Stimulated activated CD4-positive, alpha-beta T cell treated with anti-CD3 and anti-CD28 coated beads, Interleukin-15, amount 100 ng/mL, for 24 hours (primary cell): ENCODE measurements around the gene MYH14.

Source experiments
- DNase-seq: peaks from one replicate; pipeline ENCODE4 v3.0.0-alpha.2; 2020

The MYH14 gene

DNA sequence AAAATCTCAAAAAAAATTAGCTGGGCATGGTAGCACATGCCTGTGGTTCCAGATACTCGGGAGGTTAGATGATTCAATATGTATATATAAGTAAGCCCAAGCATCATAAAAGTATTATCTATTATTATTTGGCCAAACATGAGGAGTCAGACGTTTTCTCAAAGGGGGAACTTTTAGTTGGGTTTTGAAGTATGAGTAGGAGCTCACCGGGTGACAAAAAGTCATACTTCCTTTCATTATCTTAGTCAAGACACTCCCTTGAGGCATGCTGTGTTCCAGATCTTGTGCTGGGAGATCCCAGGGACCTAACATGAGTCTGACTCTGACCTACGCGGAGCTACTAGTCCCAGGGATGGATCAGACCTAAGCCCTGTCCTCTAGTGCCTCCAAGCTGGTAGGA is 8.2 kb upstream of the MYH14 start:
- no peak for DNase-seq

DNA sequence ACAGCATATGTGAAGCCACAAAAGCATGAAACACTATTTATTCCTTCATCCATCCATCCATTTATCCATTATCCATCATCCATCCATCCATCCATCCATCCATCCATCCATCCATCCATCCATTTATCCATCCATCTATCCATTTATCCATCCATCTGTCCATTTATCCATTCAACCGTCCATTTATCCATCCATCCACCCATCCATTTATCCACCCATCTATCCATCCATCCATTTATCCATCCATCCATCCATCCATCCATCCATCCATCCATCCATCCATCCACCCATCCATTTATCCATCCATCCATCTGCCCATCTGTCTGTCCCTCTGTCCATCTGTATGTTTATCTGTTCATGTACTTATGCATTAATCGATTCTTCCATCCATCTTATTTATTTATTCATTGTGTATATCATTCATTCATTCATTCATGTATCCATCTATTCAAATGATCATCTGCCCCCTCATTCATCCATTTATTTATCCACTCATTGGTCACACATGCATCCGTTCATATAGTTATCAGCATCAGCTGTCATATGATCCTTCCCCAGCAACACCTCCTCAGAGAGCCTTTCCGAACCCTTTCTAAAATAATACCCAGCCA is 7.0 kb upstream of the MYH14 start:
- no peak for DNase-seq

DNA sequence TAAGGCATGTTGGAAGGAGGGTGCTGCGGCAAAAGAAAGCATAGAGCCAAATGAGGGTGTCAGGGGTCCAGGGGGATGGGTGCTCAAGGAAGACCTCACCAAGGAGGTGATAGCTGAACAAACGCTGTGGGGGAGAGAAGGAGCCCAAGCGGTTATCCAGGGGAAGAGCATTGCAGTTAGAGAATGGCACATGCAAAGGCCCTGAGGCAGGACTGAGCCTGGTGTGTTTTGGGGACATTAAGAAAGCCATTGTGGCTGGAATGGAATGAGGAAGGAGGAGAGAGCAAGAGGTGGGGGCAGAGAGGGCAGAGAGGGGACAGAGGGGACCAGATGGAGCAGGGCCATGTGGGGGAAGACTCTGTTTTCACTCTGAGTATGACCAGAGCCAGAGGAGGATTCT is 6.1 kb upstream of the MYH14 start:
- no peak for DNase-seq

DNA sequence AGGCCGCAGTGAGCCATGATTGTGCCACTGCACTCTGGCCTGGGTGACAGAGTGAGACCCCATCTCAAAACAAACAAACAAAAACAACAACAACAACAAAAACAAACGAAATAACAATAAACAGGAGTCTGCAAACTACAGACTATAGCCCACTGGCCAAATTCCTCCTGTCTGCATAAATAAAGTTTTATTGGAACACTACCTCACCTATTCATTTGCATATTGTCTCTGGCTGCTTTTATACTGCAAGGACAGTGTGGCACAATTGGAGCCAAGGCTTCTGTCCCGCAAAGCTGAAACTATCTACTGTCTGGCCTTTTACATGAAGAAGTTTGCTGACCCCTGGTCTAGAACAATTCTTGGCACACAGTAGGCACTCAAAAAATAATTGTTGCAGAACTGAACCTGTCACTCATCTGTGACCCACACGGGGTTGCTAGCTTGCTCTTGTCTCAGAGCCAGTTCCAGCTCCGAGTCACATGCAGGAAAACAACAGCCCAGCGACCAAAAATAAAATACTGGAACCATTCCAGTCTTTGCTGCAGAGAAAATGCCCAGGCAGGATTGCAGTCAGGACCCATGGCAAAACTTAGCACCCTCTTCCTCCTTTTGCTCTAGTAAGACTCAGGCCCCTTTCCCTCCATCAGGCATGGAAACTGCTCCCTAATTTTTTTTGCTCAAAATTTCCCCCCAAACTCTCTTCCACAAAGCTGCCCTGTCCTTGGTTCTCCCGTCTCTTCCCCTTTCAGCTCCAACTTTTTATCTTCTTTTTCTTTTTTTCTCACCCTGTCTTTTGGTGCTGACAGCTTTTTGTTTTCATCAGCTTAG is 4.8 kb upstream of the MYH14 start:
- no peak for DNase-seq

DNA sequence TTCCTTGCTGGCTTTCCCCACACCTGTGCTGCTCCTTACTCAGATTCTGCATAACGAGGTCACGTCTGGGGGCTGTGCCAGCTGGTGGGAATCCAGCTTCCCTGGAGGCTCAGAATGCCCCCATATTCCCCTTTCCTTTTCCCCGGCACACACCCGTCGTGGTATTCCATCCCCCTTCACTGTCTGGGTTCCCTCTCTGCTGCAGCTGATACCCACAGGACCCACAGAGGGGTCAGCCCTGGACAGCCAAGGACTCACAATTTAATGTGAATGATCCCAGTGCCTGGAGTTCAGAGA is 4.2 kb upstream of the MYH14 start:
- DNase-seq: no peak

DNA sequence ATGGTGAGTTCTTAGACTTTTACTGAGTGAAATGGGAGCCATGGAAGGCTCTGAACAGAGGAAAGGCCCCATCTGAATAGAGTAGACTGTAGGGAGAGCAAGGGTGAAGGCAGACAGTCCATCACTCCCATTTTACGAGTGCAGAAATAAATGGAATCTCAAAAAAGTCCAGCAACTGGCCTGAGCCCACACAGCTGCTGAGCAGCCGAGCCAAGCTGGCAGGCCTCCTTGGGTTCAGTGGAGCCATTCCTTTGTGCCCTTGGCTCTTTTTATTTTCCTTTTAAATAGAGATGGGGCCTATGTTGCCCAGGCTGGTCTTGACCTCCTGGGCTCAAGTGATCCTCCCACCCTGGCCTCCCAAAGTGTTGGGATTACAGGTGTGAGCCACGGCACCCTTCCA is 1.0 kb upstream of the MYH14 start:
- DNase-seq: no peak

DNA sequence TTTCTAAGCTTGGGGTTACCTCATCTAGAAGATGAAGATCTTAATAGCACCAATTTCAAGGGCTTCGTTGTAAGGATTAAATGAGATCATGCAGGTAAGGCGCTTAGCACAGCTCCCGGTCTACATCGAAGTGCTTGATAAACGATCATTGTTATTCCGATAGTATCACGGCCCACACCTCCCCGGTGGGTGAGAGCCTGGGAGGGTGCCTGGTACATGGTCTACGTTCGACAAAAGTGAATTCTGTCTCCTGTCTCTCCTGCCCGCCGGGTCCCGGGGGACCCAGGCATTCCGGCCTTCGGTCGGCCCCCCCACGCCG is 501 bp upstream of the MYH14 start:
- no peak for DNase-seq

DNA sequence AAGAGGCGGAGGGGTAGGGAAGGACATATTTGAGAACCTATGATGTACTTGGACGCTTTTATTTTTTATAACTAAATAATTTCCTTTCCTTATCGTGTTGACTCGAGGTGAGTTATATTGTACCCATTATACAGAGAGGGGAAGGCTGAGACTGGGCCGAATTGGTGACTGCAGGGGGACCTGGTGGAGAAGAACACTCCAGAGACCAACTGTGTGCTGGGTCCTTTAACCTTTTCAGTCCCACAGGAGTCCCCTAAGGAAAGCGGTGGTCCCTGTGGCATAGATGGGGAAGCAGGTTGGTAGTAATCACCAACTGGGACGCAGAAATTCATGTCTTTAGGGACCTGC is 633 bp downstream of the MYH14 start:
- no peak for DNase-seq

DNA sequence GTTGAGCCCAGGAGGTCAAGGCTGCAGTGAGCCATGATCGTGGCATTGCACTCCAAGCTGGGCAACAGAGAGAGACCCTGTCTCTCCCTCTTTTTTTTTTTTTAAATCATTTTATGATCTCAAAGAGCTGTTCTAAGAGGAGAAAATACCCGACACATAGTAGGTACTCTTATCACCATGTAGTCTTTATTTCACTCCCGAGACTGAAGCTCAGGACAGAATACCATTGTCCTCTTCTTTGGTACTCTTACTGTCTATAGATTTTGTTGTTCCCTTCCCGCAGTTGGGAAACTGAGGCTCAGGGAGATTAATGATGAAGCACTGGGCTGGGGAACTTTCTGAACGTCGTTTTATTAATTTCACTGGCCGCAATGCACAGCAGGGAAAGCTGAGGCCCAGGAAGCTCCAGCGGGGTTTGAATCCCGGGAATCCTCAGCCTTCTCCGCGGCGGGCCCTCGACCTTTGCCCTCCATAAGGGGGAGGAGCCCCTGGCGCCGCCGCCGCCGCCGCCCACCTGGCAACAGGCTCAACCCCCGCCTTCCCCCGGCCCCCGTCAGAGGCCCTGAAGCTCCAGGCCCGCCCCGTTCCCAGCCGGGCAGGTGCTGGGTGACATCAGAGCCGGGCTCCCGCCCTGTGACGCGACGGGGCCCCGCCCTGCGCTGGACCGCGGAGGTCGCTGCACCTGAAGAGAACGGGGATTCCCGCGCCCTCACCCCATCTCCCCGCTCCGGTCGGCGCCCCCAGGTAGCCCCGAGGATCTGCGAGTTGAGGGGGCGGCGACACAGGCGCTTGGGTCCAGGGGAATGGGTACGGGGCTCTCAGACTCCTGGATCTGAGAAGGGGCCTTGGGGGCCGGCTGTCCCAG is 1.6 kb downstream of the MYH14 start:
- peak; percentile 25 for DNase-seq

DNA sequence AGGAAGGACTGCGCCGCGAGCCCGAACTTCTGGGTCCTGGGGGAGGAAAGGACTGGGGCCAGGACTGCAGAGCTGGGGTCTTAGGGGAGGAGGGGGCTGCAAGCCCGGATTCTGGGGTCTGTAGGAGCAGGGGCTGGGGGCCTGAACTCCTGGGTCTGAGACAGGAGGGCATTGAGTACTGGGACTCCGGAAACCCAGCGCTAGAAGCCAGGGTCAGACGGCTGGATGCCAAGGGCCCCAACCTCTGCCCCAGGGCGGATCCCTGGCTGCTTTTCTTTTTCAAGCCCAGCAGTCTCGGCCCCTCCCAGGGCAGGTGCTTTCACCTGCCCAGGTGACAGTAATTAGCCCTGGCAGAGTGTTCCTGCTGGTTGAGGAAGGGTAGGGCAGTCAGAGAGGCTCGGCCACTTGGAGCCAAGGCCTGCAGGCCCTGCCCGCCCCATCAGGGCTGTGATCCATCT is 2.3 kb downstream of the MYH14 start:
- DNase-seq: no peak

DNA sequence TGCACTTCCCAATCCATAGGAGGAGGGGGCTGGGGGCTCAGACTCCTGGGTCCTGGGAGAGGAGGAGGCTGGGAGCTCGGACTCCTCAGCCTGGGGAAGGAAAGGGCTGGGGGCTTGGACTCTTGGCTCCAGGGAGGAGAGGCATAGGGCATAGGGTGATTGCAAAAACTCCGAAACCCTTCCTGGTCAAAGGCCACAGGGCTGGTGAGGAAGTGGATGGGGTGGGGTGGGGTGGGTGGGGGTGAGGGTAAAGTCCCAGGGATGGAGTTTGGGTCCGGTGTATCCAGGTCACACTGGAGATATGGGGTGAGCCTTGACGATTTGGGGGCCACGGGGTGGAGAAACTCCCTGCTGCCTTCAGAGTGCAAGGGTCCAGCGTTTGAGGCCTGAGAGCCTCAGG is 2.8 kb downstream of the MYH14 start:
- no peak for DNase-seq

DNA sequence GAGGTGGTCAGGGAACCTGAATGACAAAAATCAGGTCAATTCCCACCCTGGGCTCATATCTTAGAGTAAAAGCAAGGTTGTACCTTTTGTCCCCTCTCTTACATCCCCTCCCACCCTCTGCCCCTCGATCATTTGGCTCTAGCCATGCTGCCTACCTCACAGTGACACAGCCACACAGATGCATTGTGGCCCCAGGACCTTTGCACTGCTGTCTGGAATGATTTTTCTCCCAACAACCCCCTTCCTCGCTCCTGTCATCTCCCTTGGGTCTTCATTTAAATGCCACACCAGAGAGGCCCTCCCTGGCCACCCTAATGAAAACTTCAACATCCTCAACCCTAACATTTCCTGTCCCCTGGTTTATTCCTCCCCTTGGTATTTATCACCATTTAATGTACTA is 4.3 kb downstream of the MYH14 start:
- no peak for DNase-seq

DNA sequence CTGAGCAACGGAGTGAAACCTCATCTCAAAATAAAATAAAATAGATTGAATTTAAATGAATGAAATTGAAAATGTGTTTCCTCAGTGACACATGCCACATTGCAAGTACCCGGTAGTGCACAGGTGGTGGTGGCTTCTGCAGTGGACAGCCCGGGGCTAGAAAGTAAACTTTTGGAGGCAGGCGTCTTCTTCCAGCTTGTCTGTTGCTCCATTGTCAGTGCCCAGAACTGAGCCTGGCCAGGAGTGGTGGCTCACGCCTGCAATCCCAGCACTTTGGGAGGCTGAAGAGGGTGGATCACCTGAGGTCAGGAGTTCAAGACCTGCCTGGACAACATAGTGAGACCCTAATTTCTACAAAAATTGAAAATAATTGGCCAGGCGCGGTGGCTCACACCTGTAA is 5.7 kb downstream of the MYH14 start:
- no peak for DNase-seq

DNA sequence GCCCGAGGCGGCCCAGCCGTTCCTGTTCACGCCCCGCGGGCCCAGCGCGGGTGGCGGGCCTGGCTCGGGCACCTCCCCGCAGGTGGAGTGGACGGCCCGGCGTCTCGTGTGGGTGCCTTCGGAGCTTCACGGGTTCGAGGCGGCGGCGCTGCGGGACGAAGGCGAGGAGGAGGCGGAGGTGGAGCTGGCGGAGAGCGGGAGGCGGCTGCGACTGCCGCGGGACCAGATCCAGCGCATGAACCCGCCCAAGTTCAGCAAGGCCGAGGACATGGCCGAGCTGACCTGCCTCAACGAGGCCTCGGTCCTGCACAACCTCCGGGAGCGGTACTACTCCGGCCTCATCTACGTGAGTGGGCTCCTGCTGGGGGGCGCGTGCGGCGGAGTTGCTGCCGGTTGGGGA is 7.0 kb downstream of the MYH14 start:
- no peak for DNase-seq

DNA sequence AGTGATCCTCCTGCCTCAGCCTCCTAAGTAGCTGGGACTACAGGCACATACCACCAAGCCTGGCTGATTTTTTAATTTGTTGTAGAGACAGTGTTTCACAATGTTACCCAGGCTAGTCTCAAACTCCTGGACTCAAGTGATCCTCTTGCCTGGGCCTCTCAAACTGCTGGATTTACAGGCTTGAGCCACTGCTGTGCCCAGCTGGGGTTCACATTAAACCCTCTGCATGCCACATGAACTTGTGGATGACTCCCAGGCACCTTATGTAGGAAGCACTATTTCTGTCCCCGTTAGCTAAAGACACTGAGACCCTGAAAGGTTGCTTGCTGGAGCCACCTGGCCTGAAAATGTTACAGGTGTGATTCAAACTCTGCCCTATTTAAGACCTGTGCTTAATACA is 10.5 kb downstream of the MYH14 start:
- DNase-seq: no peak

DNA sequence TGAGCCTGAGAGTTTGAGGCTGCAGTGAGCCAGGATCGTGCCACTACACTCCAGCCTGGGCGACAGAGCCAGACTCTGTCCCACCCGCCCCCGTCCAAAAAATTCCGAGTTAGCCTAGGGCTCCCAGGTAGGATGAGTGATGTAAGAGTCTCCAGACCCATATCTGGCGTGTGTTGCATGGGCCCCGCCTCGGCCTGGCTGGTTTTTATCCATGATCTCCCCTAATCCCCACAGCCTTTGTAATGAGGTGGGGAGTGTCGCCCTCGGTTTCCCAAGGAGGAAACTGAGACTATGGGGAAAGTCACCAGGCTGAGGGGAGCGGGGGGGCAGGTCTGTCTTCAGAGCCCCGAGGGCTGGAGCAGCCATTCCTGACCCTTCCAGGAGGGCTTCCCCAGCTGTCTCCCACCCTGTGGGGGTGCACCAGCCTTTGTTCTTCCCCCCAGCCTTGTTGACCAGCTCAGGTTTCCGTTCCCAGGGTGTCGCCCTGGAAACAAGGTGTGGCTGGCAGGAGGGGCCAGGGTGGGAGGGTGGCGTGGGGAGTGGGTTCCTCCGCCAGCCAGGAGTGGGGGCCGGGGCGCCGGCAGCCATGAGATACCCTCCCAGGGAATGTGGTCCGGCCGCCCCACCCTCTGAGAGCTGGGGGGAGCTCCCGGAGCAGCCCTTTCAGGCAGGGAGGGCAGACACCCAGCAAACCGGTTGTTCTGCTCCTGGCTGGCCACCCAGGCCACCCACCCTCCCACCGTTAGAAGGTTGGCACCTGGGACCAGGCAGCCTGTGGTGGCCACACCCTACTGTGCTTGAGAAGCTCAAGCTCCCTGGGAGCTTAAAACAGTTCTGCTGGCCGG is 11.5 kb downstream of the MYH14 start:
- no peak for DNase-seq

DNA sequence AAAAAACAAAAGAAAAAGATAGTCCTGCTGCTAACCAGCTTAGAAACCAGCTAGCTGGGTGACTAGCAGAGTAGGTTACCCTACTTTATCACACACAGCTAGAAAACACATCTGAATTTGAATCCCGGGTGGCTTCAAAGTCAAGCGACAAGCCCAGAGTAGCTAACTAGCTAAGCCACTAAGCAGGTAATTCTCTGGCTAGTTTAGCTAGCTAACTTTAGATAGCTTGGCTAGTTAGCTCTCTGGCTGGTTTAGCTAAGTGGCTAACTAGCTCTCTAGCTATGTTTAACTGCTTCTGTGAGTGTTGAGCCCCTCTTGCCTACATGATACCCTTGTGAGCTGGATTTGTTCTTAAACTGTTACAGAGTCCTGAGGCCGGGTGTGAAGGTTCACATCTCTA is 12.4 kb downstream of the MYH14 start:
- no peak for DNase-seq

DNA sequence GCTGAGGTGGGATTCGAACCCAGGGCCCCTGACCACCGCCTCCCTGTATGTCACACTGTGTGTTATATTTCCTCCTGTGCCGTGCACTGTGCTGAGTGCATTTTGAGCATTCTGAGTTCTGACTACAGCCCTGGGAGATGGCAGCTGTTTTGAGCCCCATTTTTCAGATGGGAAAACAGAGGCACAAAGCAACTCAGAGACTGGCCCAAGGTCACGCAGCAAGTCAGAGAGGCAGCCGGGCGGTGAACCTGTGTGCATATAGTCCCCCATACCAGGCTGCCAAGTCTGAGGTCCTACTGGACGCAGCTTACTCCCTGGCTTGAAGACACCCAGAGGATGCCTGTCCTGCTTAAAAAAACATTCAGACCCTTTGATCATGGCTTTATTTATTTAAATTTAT is 17.7 kb downstream of the MYH14 start:
- no peak for DNase-seq

DNA sequence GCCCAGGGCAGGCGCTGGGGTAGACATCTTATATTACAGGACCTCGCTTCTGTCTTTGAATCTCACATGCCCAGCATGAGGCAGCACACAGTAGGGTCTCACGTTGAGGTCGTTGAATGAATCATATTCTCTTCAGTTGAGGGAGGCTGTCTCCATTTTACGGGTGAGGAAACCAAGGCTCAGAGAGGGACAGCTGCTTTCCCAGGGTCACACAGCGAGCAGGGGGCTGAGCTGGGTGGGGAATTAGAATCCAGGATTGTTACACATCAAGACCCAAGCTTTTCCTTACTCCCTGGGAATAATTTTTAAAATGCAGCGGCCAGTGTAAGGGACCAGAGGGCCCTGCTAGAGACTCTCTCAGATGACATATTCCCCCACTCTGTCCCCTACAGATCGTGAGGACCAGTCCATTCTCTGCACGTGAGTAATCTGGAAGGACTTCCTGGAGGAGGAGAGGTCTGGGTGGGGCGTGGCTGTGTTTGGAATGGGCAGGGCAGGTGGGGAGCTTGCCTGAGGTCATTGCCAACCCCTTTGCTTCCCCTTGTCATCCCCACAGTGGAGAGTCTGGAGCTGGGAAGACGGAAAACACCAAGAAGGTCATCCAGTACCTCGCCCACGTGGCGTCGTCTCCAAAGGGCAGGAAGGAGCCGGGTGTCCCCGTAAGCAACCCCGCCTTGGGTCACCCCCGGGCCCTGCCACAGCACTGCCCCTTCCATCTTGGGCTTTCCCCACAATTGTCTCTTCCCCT is 19.4 kb downstream of the MYH14 start:
- no peak for DNase-seq

DNA sequence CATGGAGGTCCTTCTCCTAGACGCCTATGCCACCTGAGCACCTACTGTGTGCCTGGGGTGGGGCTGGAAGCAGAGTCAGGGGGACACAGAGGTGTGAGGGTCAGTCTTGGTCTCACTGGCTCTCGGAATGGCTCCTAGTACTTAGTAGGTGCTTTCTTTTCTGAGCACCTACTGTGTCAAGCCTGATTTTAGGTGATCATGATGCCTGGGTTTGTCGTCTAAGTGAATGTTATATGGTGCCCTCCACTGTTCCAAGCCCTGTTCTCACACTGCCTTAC is 20.0 kb downstream of the MYH14 start:
- DNase-seq: no peak

DNA sequence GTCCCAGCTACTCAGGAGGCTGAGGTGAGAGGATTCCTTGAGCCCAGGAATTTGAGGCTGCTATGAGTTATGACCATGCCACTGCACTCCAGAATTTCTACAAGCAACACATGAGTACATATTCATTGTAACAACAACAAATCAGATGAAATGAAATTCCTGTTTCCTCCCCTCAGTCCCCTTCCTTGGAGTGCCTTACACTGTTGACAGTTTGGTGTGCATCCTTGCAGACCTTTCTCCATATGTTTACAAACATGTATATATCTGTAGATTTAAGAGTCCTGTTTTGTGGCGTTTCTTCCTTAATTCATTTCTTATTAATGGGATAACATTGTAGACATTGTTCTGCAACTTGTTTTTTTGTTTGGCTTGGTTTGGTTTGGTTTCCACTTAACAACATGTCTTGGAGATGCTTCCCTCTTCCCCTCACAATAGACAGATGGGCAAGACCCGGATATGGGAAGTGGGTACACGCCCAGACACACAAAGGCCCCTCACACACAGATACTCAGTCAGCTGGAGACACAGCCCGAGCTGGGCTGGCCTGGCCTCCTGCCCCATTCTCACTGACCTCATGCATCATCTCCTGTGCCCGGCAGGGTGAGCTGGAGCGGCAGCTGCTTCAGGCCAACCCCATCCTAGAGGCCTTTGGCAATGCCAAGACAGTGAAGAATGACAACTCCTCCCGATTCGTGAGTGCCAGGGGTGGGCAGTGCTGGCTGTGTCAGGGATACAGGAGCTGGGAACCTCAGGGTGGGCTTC is 21.7 kb downstream of the MYH14 start:
- DNase-seq: no peak

DNA sequence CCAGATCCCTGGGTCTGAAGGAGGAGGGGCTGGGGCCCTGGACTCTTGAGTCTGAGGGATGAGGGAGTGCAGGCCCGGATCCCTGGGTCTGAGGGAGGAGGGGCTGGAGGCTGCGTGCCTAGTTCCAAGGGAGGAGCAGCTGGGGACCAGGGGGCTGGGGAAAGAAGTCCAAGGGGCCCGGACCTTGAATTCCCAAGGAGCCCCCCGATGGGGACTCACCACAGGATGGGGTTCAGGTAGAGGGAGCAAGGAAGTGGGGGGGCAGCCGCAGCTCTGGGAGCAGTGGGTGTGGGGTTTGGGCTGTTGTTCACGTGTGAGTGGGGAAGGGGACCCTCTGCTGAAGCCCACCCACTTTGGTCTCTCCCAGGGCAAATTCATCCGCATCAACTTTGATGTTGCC is 23.1 kb downstream of the MYH14 start:
- DNase-seq: no peak
